ENCODE measurements around the gene SCAMP4. TPM values are rescaled to one million over a fixed set of nuclear protein-coding genes. Genes with fewer than 3 reads are reported as not detected.

Gene SCAMP4
- total RNA-seq, 1 donor from 2014 or later, result 41.9 TPM

DNA sequence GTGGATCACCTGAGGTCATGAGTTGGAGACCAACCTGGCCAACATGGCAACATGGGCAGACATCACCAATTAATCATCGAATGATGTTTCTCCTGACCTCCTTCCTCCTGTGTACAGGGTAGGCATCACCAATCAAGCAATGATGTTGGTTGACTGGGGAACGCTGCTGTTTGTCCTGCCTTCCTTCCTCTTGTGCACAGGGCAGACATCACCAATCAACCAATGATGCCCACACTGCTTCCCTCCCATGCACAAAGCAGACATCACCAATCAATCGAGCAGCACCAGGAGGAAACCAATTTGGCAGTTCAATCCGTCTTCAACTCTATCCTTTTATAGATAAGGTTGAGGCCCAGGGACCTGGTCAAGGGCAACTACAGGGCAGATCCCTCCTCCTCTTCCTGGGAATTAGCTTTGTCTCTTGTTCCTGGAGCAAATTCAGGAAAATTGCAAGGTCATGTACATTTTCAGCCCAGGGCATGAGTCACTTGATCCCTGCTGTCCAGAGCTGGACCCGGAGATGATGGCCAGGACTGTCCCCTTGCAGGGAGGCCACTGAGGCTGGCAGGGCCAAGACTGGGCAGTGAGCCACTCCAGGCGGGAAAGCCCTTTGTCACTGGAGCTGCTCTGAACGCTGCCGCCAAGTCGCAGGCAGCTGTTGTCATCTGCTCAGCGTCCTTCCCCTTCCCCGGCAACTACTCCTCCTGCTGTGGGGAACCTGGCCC lies 30.4 kb downstream of the SCAMP4 start:
- intact Hi-C loops (cut with micrococcal nuclease), result no loop called here

DNA sequence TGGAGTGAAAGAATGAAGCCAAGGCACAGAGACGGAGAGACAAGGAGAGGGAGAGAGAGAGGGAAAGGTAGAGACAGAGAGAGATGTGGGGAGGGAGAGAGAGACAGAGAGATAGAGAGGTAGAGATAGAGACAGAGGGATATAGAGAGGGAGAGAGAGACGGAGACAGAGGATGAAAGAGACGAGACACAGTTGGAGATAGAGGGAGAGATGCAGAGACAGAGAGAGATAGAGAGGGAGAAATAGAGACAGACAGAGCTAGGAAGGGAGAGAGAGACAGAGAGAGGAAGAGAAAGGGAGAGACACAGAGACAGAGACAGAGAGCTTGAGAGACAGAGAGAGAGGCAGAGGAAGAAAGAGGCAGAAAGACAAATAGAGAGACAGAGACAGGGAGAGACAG lies 31.2 kb downstream of the SCAMP4 start:
- intact Hi-C loops (cut with micrococcal nuclease), result no loop called here

DNA sequence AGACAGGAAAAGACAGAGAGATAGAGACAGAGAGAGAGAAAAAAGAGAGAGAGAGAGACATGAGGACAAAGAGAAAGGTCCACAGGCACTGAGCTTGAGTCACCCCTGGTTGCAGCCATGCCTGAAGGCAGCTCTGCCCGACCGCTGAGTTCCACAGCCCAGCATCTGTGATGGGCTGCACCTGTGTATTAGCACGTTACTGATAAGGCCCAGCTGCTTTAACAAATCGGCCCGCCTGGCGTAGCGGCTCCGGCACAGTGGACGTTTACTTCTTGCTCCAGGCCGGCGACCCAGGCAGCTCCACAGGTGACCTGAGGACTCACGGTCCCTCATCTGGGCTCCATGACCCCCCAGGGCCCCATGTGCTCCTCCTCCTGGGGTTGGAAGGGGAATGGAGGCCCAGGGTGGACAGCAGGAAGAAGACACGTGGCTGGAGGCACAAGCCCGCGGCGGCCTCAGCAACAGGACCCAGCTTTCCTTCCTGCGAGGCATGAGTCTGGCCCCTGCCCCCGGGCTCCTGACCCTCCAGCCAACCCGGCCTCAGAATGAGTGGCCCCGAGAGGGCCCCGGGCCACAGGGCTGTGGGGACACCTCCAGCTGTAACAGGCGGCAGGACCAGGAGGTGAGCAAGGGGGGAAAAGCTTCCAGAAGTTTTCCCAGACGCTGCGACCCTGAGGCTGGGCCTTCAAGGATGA lies 31.9 kb downstream of the SCAMP4 start:
- intact Hi-C loops (cut with micrococcal nuclease), result no loop called here

DNA sequence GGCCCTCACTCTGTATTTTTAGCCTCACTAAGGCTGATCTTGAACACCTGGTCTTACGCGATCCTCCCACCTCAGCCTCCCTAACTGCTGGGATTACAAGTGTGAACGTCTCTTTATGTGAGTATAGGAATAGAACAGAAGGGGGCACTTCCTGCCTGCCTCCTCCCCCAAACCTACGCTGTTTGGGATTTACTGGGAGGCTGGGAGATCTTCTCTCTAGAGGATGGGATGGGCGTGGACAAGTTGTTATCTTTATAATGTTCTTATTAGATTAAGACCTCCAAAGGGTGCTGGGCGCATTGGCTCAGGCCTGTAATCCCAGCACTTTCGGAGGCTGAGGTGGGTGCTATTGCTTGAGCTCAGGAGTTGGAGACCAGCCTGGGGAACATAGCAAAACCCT lies 32.9 kb downstream of the SCAMP4 start:
- intact Hi-C loops (cut with micrococcal nuclease), result no loop called here

DNA sequence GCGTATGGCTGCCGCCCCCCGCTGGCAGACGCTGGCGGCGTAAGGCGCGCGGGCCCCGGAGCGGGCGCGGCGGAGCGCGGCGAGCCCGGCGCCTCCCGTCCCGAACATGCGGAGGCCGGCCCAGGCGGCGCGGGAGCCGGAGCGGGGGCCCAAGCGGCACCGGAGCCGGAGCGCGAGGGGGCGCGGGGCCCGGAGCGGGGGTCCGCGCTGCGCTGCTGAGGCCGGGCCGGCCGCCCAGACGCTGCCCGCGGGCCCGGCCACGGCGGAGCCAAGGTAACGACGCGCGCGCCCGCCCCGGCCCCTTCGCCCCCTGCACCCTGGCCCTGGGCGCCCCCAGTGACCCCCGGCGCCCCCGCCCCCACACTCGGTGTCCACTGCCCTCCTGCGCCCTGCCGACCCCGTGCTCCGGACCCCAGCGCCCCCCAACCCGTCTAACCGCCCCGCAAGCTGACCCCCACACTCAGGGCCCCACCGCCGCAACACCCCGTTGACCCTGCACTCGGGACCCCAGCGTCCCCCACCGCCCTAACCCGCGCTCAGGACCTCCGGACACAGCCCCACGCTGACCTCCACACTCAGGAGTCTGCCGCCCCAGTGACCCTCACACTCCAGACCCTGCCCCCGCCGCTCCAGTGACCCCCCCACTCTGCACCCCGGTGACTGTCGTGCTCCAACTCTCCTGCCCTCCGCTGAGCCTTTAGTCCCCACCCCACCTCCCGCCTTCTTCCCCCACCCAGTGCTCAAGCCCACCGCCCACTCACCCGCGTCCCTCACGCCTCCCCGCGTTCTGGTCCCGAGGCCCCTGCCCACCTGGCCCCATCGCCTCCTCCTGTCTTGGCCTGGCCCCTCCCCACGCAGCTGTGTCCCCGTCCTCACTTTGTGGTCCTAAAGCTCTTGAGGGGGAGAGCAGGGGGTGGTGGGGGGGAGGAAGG lies 36.2 kb downstream of the SCAMP4 start, which contains the start of gene CSNK1G2:
Gene CSNK1G2 (plus strand): TSS at position 27 of the 932 bp plus-strand sequence. CDS start 28,601 bp downstream, outside the sequence.
- intact Hi-C loops (cut with micrococcal nuclease), result loop anchor here (2.0 kb wide), 1 partner anchor 67 kb away; no protein-coding TSS in a partner anchor

DNA sequence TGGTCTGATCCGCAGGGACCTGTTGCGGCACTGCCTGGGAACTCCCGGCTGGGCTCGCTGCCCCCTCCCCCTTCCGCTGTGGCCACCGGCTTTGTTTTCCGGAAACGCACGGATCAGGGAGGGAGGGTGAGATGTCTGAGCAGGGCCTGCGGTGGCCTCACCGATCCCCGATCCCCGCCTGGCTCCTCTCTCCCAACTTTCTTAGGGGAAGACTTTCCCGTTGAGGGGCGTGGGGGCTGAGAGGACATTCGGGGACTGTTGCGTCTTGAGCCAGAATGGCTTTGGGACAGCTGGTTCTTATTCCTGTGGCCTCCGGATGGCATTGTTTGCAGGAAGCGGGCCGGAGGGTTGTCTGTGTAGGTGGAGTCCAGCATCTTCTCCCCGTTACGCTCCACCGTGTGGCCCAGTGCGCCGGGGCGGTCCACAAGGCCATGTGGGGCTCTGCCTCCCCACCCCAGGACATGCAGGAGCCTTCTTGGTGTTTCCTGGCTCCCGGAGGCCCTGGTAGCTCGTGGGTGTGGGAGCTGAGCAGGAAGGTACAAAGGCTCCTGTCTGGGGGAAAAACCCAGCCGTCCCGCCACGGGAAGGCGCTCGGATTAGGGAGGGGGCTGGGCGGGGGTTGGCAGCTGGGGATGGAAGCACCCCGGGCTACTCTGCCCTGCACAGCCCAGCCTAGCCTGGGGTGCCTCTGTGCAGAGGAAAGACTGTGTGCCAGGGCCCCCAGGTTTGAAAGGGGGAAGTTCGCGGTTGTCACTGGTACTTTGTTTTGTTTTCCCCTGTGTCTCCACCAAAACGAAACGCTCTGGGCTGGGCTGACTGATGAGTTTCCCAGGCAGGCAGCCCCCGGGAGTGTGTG lies 37.1 kb downstream of the SCAMP4 start:
- intact Hi-C loops (cut with micrococcal nuclease), result loop anchor here (2.0 kb wide), 1 partner anchor 68 kb away; no protein-coding TSS in a partner anchor

DNA sequence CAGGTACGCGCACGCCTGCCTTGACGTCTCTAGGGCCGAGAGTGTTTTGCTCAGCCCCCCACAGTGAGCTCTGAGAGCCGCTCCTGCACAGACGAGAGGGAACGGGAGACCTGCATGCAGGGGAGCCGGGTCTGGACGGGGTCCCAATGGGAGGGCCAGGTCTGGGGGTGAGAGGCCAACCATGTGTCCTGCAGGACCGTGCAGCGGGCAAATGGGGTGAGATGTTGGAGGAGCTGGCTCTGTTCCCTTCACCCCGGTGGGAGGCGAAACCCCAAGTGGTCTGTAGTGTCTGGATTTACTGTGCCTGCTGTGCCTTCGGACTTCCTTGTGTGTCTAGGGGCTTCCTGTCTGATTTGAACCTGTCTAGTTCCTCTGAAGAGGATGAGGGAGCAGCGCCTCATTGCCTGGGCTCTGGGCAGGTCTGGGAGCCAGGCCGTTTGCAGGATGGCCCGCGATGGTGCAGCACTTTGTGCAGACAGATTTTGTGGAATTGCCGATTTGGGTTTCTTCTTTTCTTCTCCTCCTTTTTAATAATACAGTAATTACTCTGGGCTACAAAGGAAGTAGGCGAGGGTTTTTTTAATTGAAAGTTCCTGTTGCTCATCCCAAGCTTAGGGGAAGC lies 37.8 kb downstream of the SCAMP4 start:
- intact Hi-C loops (cut with micrococcal nuclease), result loop anchor here (2.0 kb wide), 1 partner anchor 68 kb away; no protein-coding TSS in a partner anchor

DNA sequence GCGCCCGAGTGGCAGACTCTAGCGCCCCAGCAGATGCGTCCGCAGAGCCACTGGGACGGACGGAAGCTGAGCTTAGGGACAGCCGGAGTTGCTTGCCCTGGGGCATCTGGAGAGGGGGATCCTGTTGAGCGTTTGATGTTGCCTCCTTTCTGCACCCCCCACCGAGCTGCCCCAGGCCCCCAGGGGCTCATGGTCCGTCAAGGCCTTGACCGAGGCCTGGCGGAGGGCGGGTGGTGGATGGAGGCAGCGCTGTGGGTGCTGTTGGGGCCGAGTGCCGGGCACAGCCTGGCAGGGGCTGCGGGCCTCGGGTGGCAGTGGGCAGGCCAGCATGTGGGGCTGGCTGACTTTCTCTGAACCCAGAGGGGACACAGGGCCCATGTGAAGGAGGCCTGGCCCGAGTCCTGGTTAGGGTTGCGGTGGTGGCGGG lies 38.5 kb downstream of the SCAMP4 start:
- intact Hi-C loops (cut with micrococcal nuclease), result loop anchor here (2.0 kb wide), 1 partner anchor 69 kb away; no protein-coding TSS in a partner anchor

DNA sequence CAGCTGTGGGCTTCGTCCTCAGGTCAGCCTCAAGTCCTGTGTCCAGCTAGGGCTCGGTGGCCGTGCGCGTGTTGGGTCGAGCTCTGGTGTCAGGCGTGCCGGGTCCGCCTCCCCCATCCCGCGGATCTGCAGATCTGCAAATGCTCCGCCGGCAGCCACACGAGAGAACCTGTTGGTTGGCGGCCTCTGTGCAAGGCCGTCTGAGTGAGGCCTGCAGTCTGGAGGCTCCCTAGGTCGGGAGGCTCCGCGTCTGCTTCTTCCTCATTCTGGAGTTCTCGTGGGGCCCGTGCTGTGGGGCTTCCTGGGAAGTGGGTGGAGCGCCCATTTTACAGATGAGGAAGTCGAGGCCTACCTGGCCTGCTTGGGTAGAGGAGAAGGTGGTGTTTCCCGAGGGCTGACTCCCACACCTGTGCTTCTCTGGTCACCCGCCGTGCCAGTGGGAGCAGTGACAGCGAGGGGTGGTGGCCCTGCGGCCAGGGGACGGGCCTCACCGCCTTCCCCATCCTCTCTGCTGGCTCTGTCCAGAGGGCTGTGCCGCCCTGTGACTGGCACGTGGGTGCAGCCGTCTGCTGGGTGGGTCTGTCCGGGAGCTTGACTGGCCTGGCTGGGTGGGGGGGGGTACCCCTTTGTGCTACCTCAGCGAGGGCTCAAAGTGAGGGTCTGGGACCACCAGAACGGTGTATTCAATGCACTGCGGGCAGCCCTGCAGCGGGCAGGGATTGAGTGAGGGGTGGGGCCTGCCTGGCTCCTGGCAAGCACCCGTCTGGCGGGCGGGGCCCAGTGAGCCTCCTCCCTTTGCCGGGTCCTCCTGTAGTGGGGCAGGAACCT lies 39.1 kb downstream of the SCAMP4 start:
- intact Hi-C loops (cut with micrococcal nuclease), result no loop called here

DNA sequence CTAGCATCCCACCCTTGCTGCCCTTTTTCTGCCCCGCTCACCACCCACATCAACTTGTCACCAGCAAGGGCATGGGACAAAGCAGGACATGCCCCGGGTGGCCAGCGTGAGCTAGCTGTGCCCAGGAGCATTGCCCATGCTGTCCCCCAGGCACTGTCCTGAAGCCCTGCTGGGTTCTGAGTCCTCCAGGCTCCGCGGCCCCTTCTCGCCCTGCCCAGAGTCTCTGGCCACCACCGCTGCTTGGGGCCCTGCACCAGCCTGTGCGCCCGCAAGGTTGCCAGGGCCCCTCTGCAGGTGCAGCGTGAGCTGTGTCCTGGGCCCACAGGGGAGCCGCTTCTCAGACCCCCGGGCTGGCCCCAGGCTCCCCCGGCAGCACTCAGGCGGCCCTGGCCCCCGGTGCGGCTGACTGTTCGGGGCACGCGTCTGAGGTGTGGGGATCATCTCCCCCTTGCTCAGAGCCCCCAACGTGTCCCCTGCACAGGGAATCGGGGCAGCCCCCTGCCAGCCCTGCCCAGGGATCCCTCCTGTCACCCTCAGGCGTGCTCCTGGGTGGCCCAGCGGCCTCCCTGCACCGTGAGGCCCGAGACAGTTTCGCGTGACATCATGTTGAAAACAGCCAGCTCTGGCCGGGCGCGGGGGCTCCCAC lies 39.8 kb downstream of the SCAMP4 start:
- intact Hi-C loops (cut with micrococcal nuclease), result no loop called here

DNA sequence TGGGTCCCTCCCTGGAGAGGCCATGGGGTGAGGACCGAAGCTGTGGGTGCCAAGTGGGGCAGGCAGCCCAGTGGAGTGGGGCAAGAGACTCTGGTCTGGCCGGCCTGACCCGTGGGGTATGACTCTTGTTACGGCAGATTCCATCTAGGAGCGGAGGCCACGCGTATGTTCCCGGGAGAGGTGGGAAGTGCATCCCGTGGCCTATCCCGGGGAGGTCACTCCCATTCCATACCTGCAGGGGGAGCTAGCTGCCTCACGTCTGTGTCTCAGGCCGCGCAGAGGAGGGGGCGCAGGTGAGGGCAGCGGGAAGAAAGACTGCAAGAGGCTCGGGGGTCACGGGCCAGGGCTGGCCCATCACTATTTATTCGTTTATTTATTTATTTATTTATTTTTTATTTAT lies 40.7 kb downstream of the SCAMP4 start:
- intact Hi-C loops (cut with micrococcal nuclease), result no loop called here

DNA sequence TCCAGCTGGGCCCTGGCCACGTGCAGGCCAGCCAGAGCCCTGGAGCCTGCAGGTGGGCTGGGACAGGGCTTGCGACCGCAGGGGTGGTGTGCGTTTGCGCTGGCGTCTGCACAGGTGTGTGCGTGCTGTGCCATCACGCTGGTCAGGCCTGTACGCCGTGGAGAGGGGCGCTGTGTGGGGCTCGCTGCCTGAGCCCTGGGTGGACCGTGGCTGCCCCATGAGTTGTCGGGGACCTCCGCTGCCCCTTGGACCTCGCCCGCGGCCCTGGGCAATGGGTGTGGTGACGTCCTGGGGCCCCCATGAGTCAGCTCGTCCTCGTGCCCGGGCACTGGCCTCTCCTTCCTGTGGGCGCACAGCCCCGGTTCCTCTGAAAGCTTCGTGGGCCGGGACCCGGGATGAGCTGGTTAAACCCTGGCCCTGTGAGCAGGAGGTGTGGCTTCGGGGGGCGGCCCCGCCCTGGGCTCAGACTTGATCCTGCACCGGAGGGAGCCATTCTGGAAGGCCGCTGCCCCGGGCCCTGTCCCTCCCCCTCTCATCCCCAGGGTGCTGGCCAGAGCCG lies 42.5 kb downstream of the SCAMP4 start:
- intact Hi-C loops (cut with micrococcal nuclease), result no loop called here

DNA sequence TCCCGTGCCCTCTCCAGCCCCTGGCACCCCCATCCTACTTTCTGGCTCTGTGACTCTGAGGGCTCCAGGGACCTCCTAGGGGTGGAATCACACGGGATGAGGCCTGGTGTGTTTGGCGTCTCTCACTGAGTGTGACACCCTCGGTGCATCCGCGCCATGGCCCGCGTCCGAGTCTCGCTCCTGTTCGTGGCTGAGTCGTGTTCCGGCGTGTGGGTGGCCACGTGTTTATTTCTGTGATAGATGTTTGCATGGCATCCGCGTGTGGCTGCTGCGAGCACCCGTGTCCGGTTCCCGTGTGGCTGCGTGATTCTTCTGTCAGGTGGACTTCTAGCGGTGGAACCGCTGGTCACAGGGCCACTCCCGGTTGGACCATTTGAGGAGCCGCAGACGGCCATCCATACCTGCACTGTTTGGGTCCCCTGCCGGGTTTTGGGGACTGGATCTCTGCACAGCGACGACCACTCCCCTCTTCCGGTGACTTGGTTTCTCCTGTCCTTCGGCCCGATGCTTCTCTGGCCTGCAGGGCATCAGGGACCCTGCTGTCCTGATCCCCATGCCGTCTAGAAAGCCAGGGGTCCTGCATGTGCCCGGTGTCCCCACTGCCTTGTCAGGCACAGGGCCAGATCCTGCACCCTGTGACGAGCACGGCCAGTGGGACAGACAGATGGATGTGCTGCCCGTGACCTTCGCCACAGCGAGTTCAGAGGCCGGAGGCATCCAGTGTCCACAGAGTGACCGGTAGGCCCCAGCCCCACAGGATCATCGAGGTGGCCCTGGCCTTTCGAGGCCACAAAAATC lies 44.3 kb downstream of the SCAMP4 start:
- intact Hi-C loops (cut with micrococcal nuclease), result no loop called here

DNA sequence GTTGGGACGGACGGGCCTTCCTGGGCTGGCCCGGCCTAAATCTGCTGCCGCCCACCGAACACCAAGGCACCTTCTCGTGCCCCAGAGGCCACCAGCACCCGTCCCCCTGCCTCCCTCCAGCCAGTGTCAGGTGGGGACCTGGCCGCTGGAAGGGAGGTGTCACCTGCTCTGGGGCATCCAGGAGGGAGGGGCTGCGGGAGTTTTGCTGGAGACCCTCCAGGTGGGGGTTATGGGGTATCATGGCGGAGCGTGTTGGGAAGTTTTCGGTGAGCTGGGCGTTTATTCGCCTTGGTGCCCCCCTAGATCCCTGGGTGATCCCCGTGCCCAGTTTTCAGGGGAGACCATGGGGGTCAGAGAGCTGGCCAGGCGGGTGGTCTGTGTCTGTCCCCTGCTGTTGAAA lies 45.4 kb downstream of the SCAMP4 start:
- intact Hi-C loops (cut with micrococcal nuclease), result no loop called here

DNA sequence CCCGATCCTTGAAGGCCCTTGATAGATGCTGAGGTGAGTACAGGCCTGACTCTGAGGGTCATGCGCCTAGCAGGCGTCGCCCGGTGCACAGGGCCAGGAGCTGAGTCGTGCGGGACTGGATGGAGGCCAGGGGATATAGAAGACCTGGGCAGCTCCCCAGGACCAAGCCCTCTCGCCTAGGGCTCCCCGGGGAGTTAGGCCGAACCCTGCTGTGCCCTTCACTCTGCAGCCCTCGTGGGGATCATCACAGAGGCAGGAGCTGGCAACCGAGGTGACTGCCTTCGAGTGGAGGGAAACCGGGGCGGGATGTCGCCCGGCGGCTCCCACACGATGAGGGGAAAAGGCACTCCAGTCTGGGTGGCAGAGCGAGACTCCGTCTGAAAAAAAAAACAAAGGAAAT lies 47.4 kb downstream of the SCAMP4 start:
- intact Hi-C loops (cut with micrococcal nuclease), result no loop called here

DNA sequence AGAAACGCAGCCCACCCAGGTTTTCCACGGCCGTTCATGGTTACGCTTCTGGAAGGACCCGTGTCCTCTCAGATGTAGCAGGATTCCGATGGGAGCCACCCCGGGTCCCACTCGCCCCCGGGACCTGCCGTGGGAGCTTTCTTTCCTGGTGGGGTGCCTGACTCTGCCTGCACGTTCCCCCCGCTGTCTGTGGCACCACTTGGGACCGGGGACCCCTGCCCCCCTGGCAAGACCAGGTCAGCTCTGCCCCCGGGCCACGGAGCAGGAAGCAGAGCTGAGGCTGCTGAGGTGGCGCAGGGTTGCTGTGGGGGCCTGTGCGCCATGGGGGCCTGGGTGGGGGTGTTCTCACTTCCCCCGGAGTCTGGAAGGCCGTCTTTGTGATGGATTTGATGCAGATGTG lies 47.8 kb downstream of the SCAMP4 start:
- intact Hi-C loops (cut with micrococcal nuclease), result no loop called here

DNA sequence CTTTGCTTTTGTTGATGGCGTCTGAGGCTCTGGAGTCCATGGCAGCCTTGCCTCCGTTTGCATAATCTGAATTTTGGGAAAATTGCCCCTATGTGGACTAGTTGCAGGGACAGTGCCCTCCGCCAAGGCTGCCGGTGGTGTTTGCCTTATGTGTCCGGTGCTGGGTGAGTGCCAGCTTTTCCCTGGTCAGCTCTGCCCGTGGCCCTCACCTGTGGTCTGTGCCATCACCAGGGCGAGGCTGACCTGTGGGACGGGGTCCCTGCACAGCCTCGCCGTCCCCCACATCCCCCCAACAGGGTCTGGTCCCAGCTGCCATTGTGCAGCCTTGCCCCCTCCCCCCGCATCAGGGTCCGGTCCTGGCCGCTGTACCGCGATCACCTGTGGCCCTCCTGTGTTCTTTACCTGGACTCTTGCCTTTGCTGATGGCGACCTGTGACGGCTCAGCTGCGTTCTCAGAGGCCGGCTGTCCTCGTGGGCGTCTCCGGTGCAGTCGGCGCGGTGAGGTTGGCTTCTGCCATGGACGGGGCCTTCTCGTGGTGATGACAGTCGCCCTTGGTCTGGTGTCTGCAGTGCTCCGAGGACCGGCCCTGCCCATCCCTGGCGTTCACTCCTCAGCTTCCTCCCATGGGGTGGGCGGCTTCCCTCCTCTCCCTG lies 48.4 kb downstream of the SCAMP4 start:
- intact Hi-C loops (cut with micrococcal nuclease), result no loop called here
